Stomach (tissue), 4 donors: Measurements from ENCODE around the gene HSPA5.

ENCODE experiments used
- CTCF ChIP-seq, 7 experiments: fragments of 450-650 bp in 4 of 7; fragments of 200-600 bp in 3 of 7; sonication (generic) in 3 of 7; IDR thresholded peaks; one replicate each; pipeline ENCODE4 v1.5.1; 2016 to 2019; ENCODE audit warnings: antibody characterized with exemption in 7 of 7, control low read depth in 2 of 7, mild to moderate bottlenecking in 1 of 7
- POLR2A ChIP-seq, 4 donors: fragments of 450-650 bp; IDR thresholded peaks; one replicate each; pipeline ENCODE4 v1.6.1; 2016; ENCODE audit warnings: antibody characterized with exemption in 4 of 4, control low read depth in 2 of 4, mild to moderate bottlenecking in 1 of 4, moderate library complexity in 1 of 4

GRCh38 chr9:125268394-125269013 lies 27.4 kb upstream of the HSPA5 start:
- TF ChIP-seq POLR2A (IDR thresholded peaks at IDR 0.05) (no peak), CTCF (IDR thresholded peaks at IDR 0.05) (no peak)
